GM19467 (cell line): Measurements from ENCODE around the gene ABHD14A.
"Not testable (repeated sequence)": the region's sequence is repeated elsewhere in the genome, so short reads cannot be mapped to it uniquely, and the experiment has no call there.

Experiments
- ATAC-seq: cut with Tn5 transposase; IDR thresholded peaks from one replicate; pipeline ENCODE4 v1.9.1; 2021; ENCODE audit warnings: mild to moderate bottlenecking, moderate library complexity; ENCODE audit not compliant: unreplicated experiment

ABHD14A gene

DNA sequence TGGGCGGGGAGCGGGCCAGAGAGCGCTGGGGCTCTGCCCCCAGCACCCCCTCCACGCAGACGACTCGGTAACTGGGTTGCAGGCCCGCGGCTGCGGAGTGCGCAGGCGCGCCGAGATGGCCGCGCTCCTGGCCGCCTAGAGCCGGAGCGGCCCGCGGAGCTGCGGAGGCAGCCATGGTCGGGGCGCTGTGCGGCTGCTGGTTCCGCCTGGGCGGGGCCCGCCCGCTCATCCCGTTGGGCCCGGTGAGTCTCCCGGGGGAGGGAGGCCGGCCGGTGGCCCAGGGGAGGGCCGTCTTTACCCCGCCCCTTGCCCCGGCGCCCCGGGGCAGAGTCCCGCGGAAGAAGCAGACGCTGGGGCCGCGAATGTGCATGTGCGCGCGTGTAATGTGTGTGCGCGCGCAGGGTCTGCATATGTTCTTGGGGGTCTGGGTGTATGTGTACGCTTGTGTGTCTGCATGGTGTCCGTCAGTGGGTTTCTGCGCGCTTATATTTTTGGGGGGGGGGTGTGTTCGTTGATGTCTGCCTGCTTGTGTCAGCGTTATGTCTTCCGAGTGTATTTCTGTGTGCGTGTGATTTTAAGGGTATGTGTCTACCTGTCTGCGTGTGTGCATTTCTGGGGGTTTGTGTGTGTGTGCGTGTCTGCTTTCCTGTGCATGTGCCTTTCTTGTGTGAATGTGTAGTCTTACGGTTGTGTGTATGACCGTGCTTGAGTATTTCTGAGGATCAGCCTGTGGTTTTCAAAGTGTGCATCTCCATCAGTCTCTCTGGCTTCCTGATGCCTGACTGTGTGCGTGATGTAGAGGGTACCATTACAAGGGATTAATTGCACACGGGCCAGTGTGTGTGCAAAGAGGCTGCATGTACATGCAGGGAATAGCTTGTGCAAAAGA is at the start of gene ABHD14A:
TSS of gene ABHD14A (plus strand) at position 102 of the 889 bp plus-strand sequence. CDS start at position 174, 72 bp downstream.
- ATAC-seq: peak; percentile 50

DNA sequence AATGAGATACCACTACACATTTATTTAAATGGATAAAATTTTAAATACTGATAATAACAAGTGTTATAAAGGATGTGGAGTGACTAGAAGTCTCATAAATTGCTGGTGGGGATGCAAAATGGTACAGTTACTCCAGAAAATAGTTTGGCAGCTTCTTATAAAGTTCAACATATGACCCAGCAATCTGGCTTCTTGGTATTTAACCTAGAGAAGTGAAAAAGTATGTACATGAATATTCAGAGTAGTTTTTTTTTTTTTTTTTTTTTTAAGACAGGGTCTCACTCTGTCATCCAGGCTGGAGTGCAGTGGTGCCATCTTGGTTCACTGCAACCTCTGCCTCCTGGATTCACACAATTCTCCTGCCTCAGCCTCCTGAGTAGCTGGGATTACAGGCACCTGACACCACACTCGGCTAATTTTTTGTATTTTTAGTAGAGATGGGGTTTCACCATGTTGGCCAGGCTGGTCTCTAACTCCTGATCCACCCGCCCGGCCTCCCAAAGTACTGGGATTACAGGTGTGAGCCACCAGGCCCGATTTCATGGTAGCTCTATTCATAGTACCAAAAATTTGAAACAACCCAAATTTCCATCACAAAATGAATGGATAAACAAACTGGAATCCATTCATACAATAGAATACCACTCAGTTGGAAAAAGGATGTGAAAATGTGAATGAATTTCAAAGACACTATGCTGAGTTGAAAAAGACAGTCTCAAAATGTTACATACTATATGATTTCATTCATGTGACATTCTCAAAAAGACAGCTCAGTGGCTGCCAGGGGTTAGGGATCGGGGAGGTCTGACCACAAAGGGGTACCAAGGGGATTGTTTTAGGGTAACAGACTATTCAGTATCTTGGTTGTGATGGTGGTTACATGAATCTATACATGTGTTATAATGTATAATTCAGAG is 47.5 kb upstream of the ABHD14A start:
- ATAC-seq: no peak

- no peak for ATAC-seq
Measured at GRCh38 chr3:51928438-51928837, 46.4 kb upstream of the ABHD14A start.

GRCh38 chr3:51928981-51929380 is 45.9 kb upstream of the ABHD14A start:
- not testable (repeated sequence) for ATAC-seq

GRCh38 chr3:51929420-51930003 is 45.4 kb upstream of the ABHD14A start:
- ATAC-seq: no peak

DNA sequence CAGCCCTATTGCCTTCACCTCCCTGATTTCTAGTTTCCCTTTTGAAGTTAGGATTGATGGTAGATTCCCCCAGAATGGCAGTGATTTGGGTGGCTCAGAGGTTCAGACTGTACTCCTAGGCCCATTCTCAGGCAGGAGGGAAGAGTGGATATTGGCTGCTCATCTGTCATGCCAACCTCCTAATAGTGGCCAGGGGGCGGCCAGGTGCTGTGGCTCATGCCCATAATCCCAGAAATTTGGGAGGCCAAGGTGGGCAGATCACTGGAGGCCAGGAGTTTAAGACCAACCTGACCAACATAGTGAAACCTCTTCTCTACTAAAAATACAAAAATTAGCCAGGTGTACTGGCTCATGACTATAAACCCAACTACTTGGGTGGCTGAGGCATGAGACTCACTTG is 44.4 kb upstream of the ABHD14A start:
- no peak for ATAC-seq

GRCh38 chr3:51931756-51932155 is 43.1 kb upstream of the ABHD14A start:
- ATAC-seq: no peak

GRCh38 chr3:51932471-51933370 is 42.1 kb upstream of the ABHD14A start:
- no peak for ATAC-seq

- no peak for ATAC-seq
Measured at GRCh38 chr3:51933471-51934138, 41.3 kb upstream of the ABHD14A start.

DNA sequence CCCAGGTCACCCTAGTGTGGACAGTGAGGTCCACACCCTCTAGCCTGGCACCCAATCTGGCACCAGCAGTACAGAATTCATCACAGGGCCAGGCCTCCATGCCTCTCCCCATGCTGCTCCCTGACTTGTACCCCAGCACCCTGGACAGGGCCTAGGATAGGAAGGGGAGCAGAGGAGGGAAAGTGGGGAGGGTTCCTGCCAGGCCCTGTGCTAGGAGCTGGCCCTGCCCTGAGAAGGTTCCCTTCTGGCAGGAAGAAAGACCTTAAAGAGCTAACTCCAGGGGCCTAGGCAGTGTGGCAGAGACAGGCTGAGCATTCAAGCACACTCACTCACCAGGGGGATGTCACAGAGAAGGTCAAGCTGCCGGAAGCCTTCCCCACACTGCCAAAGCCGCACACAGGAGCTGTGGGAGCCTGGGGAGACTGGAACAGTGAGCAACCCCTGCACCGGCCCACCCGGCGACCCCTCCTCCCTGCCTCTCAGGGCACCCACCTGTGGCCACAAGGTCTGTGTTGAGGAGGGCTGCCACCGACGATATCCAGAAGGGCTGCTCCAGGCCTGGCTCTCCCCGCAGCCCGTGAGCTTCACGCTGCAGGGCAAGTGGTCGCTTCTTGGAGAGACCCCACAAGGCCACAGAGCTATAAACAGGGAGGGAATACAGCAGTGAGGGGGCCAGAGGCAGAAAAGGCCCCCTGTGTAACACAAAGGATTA is 40.6 kb upstream of the ABHD14A start:
- ATAC-seq: no peak

DNA sequence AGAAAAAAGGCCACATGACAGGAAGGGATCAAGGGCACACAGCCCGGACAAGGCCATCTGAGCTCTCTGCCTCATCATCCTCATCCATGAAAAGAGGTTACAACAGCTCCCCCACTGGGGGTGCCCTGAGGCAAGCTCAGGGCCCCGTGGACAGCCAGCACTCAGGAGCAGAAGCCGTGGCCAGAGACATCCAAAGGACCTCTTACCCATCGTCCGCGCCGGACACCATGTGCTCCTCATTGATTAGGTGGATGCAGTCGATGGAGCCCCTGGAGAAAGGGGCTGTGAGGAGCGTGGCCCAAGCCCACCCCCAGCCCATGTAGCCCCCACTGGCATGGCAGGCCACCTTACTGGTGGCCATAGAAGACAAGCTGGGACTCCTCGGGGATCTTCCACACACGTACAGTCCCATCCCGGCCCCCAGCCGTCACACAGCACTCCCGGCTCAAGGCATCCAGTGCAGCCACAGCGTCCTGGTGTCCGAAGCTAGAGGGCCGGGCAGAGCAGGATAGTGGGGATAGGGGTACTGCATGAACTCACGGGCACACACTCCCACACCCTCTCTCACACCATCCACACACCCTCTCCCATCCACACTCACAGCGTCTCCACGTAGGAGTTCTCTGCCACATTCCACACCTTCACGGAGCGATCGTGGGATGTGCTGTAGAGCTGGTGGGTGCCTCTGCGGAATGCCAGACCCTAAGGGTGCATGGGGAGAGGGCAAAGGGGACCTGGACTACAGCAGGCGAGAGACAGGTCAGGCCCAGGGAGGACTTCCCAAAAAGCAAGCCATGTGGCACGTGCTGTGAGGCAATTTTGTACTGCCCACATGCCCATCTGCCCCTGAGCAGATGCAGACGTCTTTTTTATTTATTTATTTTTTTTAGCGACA is 39.6 kb upstream of the ABHD14A start:
- no peak for ATAC-seq

GRCh38 chr3:51935886-51936755 is 38.7 kb upstream of the ABHD14A start:
- ATAC-seq: no peak

- no peak for ATAC-seq
Measured at GRCh38 chr3:51937014-51937413, 37.9 kb upstream of the ABHD14A start.

DNA sequence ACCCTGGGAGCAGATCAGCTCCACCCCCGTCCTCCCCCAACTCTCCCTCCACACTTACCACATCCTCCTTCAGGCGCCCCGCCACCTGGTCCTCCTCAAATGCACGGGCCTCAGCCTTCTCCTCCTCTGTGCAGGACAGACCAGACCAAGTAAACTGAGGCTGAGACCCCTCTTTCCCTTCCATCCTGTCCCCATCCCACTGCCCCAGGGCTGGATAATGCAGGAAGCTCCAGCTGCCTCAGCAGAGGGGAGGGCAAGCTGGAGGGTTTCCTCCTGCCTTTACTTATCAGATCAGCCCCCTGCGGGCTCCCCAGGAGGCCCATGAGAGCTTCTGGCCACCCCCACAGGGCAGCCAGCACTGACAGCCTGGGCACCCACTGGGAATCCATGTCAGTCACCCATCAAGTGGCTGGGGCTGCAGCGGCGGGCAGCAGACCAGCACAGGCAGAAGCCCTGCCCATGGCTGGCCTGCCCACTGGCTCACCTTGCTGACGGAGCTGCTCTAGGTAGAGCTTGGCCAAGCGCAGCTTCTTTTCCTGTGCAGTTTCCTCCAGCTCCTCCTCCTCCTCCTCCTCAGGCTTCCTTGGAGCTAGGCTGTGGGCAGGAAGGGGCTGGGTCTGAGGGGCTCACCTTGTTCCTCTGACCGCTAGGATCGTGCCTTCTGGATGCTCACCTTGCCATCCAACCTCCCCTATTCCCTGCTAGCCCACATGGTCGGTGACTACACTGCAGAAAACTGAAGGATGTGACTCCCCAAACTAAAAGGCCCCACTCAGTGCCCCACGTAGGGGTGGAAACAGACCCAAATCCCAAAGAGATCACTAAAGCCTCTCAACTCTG is 37.0 kb upstream of the ABHD14A start:
- ATAC-seq: no peak

DNA sequence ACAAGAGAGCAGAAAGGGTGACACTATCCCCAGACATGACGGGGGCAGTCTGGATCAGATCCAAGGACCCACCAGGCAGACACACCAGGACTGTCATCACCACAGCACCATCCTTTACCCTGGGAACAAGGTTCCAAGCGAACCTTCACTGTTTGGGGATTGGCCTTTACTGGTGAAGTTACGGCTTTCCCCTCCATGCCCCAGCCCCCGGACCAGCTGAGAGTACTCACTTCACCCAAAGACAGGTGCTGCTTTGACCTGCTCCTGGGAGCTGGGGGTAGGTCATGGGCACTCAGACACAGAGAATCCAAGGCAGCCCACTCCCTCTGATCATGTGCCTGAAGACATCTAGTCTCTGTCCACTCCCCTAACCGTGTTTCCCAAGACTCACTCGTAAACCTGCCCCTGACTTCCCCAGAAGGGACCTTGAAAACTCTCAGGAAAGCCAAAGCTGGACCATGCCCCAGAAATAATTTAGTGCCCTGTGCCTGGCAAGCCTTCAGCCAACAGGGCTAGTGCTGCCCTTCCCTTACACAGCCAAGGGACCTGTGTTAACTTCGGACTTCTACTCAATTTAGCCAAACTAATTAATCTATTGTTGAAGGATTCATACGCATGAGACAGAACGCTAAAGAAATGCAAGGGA is 36.0 kb upstream of the ABHD14A start:
- ATAC-seq: no peak
